GM12892 (cell line): ENCODE measurements around the gene NDST4.
A peak's percentile ranks its signal among the peaks of the same experiment; 100 is the strongest.

Experiments
- DNase-seq: peaks from one replicate; pipeline ENCODE4 v3.0.0; 2011; ENCODE audit not compliant: insufficient read length
- FAIRE-seq: peaks from 2 replicates; lab custom pipeline; 2011; peaks lifted over from hg19 to GRCh38; lab: Jason Lieb, UNC
- POLR2A ChIP-seq: IDR thresholded peaks from 2 replicates; pipeline ENCODE4 v1.6.1; 2011; ENCODE audit warnings: low read depth, low read length, control low read depth
- POLR2AphosphoS5 ChIP-seq: IDR thresholded peaks from 2 replicates; pipeline ENCODE4 v1.6.1; 2011; ENCODE audit warnings: low read depth, low read length, control low read depth
- TAF1 ChIP-seq: IDR thresholded peaks from 2 replicates; pipeline ENCODE4 v1.6.1; 2011; ENCODE audit warnings: low read depth, mild to moderate bottlenecking, control low read depth, low read length, borderline replicate concordance

Gene NDST4

GRCh38 chr4:114875630-114876029, 237.8 kb downstream of the NDST4 start:
- FAIRE-seq (no peak), DNase-seq (no peak)

GRCh38 chr4:114874321-114874720, 239.1 kb downstream of the NDST4 start:
- TF ChIP-seq POLR2A (no peak), POLR2AphosphoS5 (no peak), TAF1 (no peak)
- DNase-seq (no peak), FAIRE-seq (no peak)

More at GRCh38 chr4:114875630-114876029, 237.8 kb downstream of the NDST4 start:
- TF ChIP-seq POLR2AphosphoS5 (no peak), TAF1 (no peak), POLR2A (no peak)

GRCh38 chr4:114870987-114871386, 242.4 kb downstream of the NDST4 start:
- TF ChIP-seq TAF1: no peak
- no peak for TF ChIP-seq POLR2A
- TF ChIP-seq POLR2AphosphoS5: no peak
- DNase-seq (no peak), FAIRE-seq (peak; percentile 65)

- TF ChIP-seq POLR2AphosphoS5 (no peak), TAF1 (no peak), POLR2A (no peak)
- FAIRE-seq: no peak
- DNase-seq: no peak
Measured at GRCh38 chr4:114866901-114867670, 246.3 kb downstream of the NDST4 start.

GRCh38 chr4:114864060-114864459, 249.4 kb downstream of the NDST4 start:
- FAIRE-seq (peak; percentile 5), DNase-seq (no peak)
- TF ChIP-seq POLR2AphosphoS5 (no peak), POLR2A (no peak), TAF1 (no peak)

GRCh38 chr4:114860786-114861185, 252.6 kb downstream of the NDST4 start:
- FAIRE-seq: no peak
- DNase-seq: no peak
- TF ChIP-seq TAF1 (no peak), POLR2A (no peak), POLR2AphosphoS5 (no peak)

- no peak for FAIRE-seq
- DNase-seq: no peak
- TF ChIP-seq POLR2A (no peak), POLR2AphosphoS5 (no peak), TAF1 (no peak)
Measured at GRCh38 chr4:114857831-114858230, 255.6 kb downstream of the NDST4 start.

GRCh38 chr4:114839986-114840385, 273.4 kb downstream of the NDST4 start:
- no peak for FAIRE-seq

GRCh38 chr4:114830628-114831027, 282.8 kb downstream of the NDST4 start:
- DNase-seq (no peak), FAIRE-seq (no peak)
- TF ChIP-seq POLR2A (no peak), POLR2AphosphoS5 (no peak), TAF1 (no peak)

More at GRCh38 chr4:114839986-114840385, 273.4 kb downstream of the NDST4 start:
- no peak for DNase-seq
- TF ChIP-seq POLR2AphosphoS5 (no peak), TAF1 (no peak), POLR2A (no peak)

- DNase-seq (no peak), FAIRE-seq (no peak)
- TF ChIP-seq POLR2AphosphoS5 (no peak), TAF1 (no peak), POLR2A (no peak)
Measured at GRCh38 chr4:114827651-114828050, 285.8 kb downstream of the NDST4 start.

- no peak for TF ChIP-seq TAF1
- no peak for TF ChIP-seq POLR2A
- no peak for TF ChIP-seq POLR2AphosphoS5
- DNase-seq (no peak), FAIRE-seq (no peak)
Measured at GRCh38 chr4:114815760-114816159, 297.7 kb downstream of the NDST4 start.

GRCh38 chr4:114813961-114814360, 299.5 kb downstream of the NDST4 start:
- DNase-seq (no peak), FAIRE-seq (no peak)
- no peak for TF ChIP-seq POLR2AphosphoS5
- TF ChIP-seq POLR2A: no peak
- TF ChIP-seq TAF1: no peak
